Activated B cell treated with CpG ODN at 0.5 μM for 24 hours (primary cell): Measurements from ENCODE around the gene SHISAL2A. TPM values are rescaled to one million over a fixed set of nuclear protein-coding genes. Genes with fewer than 3 reads are reported as not detected.

Experiments
- ATAC-seq: fragments of 200-7000 bp; cut with Tn5 transposase; one replicate; pipeline ENCODE4 v1.10.0; 2021; ENCODE audit warnings: low read depth, mild to moderate bottlenecking, moderate library complexity
- CTCF ChIA-PET: fragments of 350-600 bp; sonication (Branson Sonifier 250); formaldehyde crosslinking; loops from one replicate; lab custom pipeline; 2021; ENCODE audit warnings: antibody characterized with exemption; lab: Charles Lee
- POLR2A ChIA-PET: fragments of 350-600 bp; sonication (Branson Sonifier 250); formaldehyde crosslinking; loops from one replicate; lab custom pipeline; 2021; ENCODE audit warnings: antibody characterized with exemption; lab: Charles Lee
- DNase-seq: peaks from one replicate; pipeline ENCODE4 v3.0.0; 2022
- H3K27ac Mint-ChIP-seq: one replicate; pipeline ENCODE4 v1.8.0; 2020; ENCODE audit warnings: mixed read lengths
- H3K27me3 Mint-ChIP-seq: one replicate; pipeline ENCODE4 v1.8.0; 2021; ENCODE audit warnings: mixed read lengths
- H3K36me3 Mint-ChIP-seq: one replicate; pipeline ENCODE4 v1.8.0; 2021; ENCODE audit warnings: low read depth, mixed read lengths
- H3K4me1 Mint-ChIP-seq: one replicate; pipeline ENCODE4 v1.8.0; 2021; ENCODE audit warnings: mixed read lengths
- H3K4me3 Mint-ChIP-seq: one replicate; pipeline ENCODE4 v1.8.0; 2020; ENCODE audit warnings: mild to moderate bottlenecking, mixed read lengths
- H3K9me3 Mint-ChIP-seq: one replicate; pipeline ENCODE4 v1.8.0; 2020; ENCODE audit warnings: mixed read lengths
- intact Hi-C: fragments of 100-400 bp; cut with micrococcal nuclease; formaldehyde crosslinking; loops from one replicate; pipeline ENCODE4 v1.15.1; 2024
- total RNA-seq: library from RNA; stranded (reverse); gene quantifications from 2 replicates; pipeline ENCODE4 v1.2.3, GENCODE V29; 2022
- TF ChIP-seq, protein P1 (sequence below): fragments of 200-600 bp; IDR thresholded peaks from one replicate; pipeline ENCODE4 v1.8.0; 2022; ENCODE audit warnings: antibody characterized with exemption, mild to moderate bottlenecking

The SHISAL2A gene
- total RNA-seq, 1 donor from 2014 or later = 44.2 TPM

- peak overlapping the region; percentile 75 for H3K27ac Mint-ChIP-seq
- TF ChIP-seq, protein P1, sequence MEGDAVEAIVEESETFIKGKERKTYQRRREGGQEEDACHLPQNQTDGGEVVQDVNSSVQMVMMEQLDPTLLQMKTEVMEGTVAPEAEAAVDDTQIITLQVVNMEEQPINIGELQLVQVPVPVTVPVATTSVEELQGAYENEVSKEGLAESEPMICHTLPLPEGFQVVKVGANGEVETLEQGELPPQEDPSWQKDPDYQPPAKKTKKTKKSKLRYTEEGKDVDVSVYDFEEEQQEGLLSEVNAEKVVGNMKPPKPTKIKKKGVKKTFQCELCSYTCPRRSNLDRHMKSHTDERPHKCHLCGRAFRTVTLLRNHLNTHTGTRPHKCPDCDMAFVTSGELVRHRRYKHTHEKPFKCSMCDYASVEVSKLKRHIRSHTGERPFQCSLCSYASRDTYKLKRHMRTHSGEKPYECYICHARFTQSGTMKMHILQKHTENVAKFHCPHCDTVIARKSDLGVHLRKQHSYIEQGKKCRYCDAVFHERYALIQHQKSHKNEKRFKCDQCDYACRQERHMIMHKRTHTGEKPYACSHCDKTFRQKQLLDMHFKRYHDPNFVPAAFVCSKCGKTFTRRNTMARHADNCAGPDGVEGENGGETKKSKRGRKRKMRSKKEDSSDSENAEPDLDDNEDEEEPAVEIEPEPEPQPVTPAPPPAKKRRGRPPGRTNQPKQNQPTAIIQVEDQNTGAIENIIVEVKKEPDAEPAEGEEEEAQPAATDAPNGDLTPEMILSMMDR = no peak
- H3K27me3 Mint-ChIP-seq = no peaks in the 10 kb centered on the region
- H3K4me1 Mint-ChIP-seq = peaks cover 21% of the 10 kb centered on the region
- POLR2A ChIA-PET = interaction anchor here (0.6 kb wide), 1 partner anchor 55 kb away, joined by 3 read pairs; no protein-coding TSS in a partner anchor
- intact Hi-C loops = no loop called here
- ATAC-seq (no peak), DNase-seq (no peak)
- H3K36me3 Mint-ChIP-seq = peaks cover 63% of the 10 kb centered on the region
- H3K4me3 Mint-ChIP-seq = no peak overlapping the region
- CTCF ChIA-PET = interaction anchor here (1.2 to 1.4 kb wide), 2 partner anchors 13 to 33 kb away, joined by 3 read pairs; no protein-coding TSS in a partner anchor
- no peaks in the 10 kb centered on the region for H3K9me3 Mint-ChIP-seq
Measured at GRCh38 chr1:52653207-52653849, 20.4 kb downstream of the SHISAL2A start.

- no peak for ATAC-seq
- peaks cover 59% of the 10 kb centered on the region for H3K36me3 Mint-ChIP-seq
- peak overlapping the region; percentile 75 for H3K27ac Mint-ChIP-seq
- H3K4me3 Mint-ChIP-seq = no peak overlapping the region
- H3K4me1 Mint-ChIP-seq = peaks cover 24% of the 10 kb centered on the region
- H3K27me3 Mint-ChIP-seq = no peaks in the 10 kb centered on the region
- intact Hi-C loops = no loop called here
- CTCF ChIA-PET = interaction anchor here (1.2 to 1.4 kb wide), 2 partner anchors 14 to 34 kb away, joined by 3 read pairs; no protein-coding TSS in a partner anchor
- TF ChIP-seq, protein P1 = no peak
- no peak for DNase-seq
- no peaks in the 10 kb centered on the region for H3K9me3 Mint-ChIP-seq
- POLR2A ChIA-PET = no interaction called here
Measured at GRCh38 chr1:52654063-52654462, 21.1 kb downstream of the SHISAL2A start.

GRCh38 chr1:52657702-52658101 lies 24.7 kb downstream of the SHISAL2A start:
- peak overlapping the region; percentile 85 for H3K27ac Mint-ChIP-seq
- intact Hi-C loops = loop anchor here (2.0 kb wide), 2 partner anchors 29 to 55 kb away; partner anchors contain the start of gene GPX7
- POLR2A ChIA-PET = interaction anchor here (2.6 to 3.7 kb wide), 2 partner anchors 21 to 25 kb away, joined by 33 to 39 read pairs; partner anchors contain the start of gene SHISAL2A

GRCh38 chr1:52658795-52659194 lies 25.8 kb downstream of the SHISAL2A start:
- intact Hi-C loops = loop anchor here (1.0 to 2.0 kb wide), 3 partner anchors 21 to 56 kb away; partner anchors contain the start of gene GPX7
- Mint-ChIP-seq H3K4me1 (peaks cover 25% of the 10 kb centered on the region), H3K27ac (peak overlapping the region; percentile 85), H3K9me3 (no peaks in the 10 kb centered on the region), H3K36me3 (peaks cover 49% of the 10 kb centered on the region), H3K4me3 (no peak overlapping the region), H3K27me3 (no peaks in the 10 kb centered on the region)
- CTCF ChIA-PET = interaction anchor here (1.3 kb wide), 1 partner anchor 26 kb away, joined by 3 read pairs; the partner anchor contains the start of gene SHISAL2A
- TF ChIP-seq, protein P1 = no peak
- POLR2A ChIA-PET = interaction anchor here (0.5 to 3.7 kb wide), 11 partner anchors 10 to 179 kb away, joined by 3 to 39 read pairs (median 7); partner anchors contain the start of genes SHISAL2A and TUT4
- DNase-seq (no peak), ATAC-seq (peak; percentile 59)

More at GRCh38 chr1:52657702-52658101, 24.7 kb downstream of the SHISAL2A start:
- peaks cover 51% of the 10 kb centered on the region for H3K36me3 Mint-ChIP-seq
- TF ChIP-seq, protein P1 = no peak
- H3K27me3 Mint-ChIP-seq = no peaks in the 10 kb centered on the region
- DNase-seq (no peak), ATAC-seq (no peak)
- no peak overlapping the region for H3K4me3 Mint-ChIP-seq
- CTCF ChIA-PET = no interaction called here
- H3K4me1 Mint-ChIP-seq = peaks cover 25% of the 10 kb centered on the region
- H3K9me3 Mint-ChIP-seq = no peaks in the 10 kb centered on the region

DNA sequence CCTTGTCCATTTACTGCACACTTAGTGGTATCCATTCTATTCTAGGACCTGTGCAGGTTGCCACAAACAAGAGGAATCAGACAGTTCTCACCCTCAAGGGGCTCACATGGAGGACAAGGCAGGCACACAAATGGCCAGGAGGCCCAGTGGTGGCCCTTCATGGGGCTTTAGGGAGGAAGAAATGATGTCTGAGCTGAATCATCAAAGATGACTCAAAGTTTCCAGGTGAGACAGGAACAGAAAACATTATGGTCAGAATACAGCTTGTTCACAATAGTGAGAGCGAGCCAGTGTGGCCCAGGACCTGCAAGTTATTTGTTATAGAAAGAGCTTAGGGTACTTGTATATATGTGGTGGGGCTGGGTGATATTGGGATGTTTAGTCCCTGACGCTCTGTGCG lies 26.4 kb downstream of the SHISAL2A start:
- H3K9me3 Mint-ChIP-seq = no peaks in the 10 kb centered on the region
- H3K27ac Mint-ChIP-seq = peak overlapping the region; percentile 85
- TF ChIP-seq, protein P1 = no peak
- DNase-seq (no peak), ATAC-seq (peak; percentile 81)
- peaks cover 46% of the 10 kb centered on the region for H3K36me3 Mint-ChIP-seq
- CTCF ChIA-PET = interaction anchor here (1.1 to 1.3 kb wide), 2 partner anchors 25 to 26 kb away, joined by 3 to 5 read pairs; partner anchors contain the start of gene SHISAL2A
- POLR2A ChIA-PET = interaction anchor here (0.5 to 3.7 kb wide), 10 partner anchors 11 to 106 kb away, joined by 3 to 39 read pairs (median 8); partner anchors contain the start of genes SHISAL2A and TUT4
- no peak overlapping the region for H3K4me3 Mint-ChIP-seq
- H3K27me3 Mint-ChIP-seq = no peaks in the 10 kb centered on the region
- peaks cover 25% of the 10 kb centered on the region for H3K4me1 Mint-ChIP-seq
- intact Hi-C loops = loop anchor here (1.0 to 2.0 kb wide), 3 partner anchors 22 to 57 kb away; partner anchors contain the start of gene GPX7
